ENCODE results near the gene C1orf53. TPM values are rescaled to one million over a fixed set of nuclear protein-coding genes. Genes with fewer than 3 reads are reported as not detected.
A peak's percentile ranks its signal among the peaks of the same experiment; 100 is the strongest.
"Not testable (repeated sequence)": the region's sequence is repeated elsewhere in the genome, so short reads cannot be mapped to it uniquely, and the experiment has no call there.

Gene C1orf53
- 1 to 10 TPM in 1 of 4 donors, under 1 TPM in 1, not detected in 2; 0.83 to 5.4 TPM for total RNA-seq

DNA sequence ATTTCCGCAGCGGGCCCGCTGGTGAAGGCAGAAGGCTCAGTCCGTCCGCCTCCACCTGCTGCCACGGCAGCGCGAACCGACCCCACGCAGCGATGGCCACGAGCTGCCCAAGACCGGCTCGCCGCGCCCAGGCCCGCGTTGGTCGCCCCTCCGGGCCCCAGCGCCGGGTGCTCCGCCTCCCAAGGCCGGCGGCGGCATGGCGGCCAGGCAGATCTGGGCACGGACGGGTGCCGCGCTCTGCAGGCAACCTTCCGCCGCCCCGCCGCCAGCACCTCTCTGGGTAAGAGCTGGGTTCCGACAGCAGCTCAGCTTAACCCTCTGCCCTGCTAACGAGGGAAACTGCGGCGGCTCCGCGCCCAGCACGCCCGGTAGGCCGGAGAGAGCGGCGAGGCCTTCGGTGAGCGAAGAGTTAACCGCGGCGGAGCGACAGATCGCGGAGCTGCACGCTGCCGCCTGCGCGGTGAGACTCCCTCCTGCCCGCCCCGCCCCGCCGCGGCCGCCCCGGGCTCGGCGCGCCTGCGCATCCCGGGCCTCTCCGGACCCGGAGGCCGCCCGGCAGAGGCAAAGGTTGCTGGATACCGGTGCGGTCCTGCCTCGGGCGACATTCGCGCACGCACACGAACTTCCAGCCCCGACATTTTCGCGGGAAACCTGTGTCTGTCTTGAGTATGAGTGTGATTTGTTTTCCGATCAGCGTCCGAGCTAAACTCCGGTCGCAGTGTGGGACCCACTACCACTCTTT is at the start of gene C1orf53:
Gene C1orf53 (plus strand): TSS at position 177 of the 742 bp plus-strand sequence. CDS start 20 bp downstream, at position 197.
- no peak for DNase-seq (ENCODE audit: extremely low spot score)
- TF ChIP-seq POLR2A (IDR thresholded peaks at IDR 0.05; ENCODE audit: low read depth): no peak
- TF ChIP-seq POLR2AphosphoS5 (IDR thresholded peaks at IDR 0.05): peak; percentile 57 to 67
- TF ChIP-seq EP300 (IDR thresholded peaks at IDR 0.05): no peak
- TF ChIP-seq, protein P1, sequence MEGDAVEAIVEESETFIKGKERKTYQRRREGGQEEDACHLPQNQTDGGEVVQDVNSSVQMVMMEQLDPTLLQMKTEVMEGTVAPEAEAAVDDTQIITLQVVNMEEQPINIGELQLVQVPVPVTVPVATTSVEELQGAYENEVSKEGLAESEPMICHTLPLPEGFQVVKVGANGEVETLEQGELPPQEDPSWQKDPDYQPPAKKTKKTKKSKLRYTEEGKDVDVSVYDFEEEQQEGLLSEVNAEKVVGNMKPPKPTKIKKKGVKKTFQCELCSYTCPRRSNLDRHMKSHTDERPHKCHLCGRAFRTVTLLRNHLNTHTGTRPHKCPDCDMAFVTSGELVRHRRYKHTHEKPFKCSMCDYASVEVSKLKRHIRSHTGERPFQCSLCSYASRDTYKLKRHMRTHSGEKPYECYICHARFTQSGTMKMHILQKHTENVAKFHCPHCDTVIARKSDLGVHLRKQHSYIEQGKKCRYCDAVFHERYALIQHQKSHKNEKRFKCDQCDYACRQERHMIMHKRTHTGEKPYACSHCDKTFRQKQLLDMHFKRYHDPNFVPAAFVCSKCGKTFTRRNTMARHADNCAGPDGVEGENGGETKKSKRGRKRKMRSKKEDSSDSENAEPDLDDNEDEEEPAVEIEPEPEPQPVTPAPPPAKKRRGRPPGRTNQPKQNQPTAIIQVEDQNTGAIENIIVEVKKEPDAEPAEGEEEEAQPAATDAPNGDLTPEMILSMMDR (IDR thresholded peaks at IDR 0.05): peak in 1 of 3 experiments; percentile 11
- 1% methylated on average over 17 of the region's 90 CpGs for WGBS
- H3K27ac ChIP-seq (replicated peaks in 1 of 4): peak within 1 kb of the TSS; percentile 83 to 88 (median 88)
- intact Hi-C loops (cut with DNase I): loop anchor here (10.0 kb wide), 2 partner anchors 128 to 252 kb away; partner anchors contain the start of genes DENND1B and NEK7
- H3K4me1 ChIP-seq: peaks cover 5 to 16% (median 10%) of the 10 kb centered on the region in 4 donors
- H3K36me3 ChIP-seq: no peaks in the 10 kb centered on the region
- no peaks in the 10 kb centered on the region for H3K9me3 ChIP-seq
- H3K27me3 ChIP-seq: peaks cover 0 to 32% (median 9%) of the 10 kb centered on the region in 4 donors
- peak within 1 kb of the TSS; percentile 75 to 81 (median 79) for H3K4me3 ChIP-seq

GRCh38 chr1:197855751-197856150 is 46.7 kb upstream of the C1orf53 start:
- 88% methylated on average over 2 of the region's 2 CpGs for WGBS
- H3K36me3 ChIP-seq; H3K27me3 ChIP-seq; H3K9me3 ChIP-seq; H3K27ac ChIP-seq (replicated peaks in 1 of 4); intact Hi-C loops (cut with DNase I); DNase-seq (ENCODE audit: extremely low spot score); H3K4me1 ChIP-seq; H3K4me3 ChIP-seq: not testable (repeated sequence)

DNA sequence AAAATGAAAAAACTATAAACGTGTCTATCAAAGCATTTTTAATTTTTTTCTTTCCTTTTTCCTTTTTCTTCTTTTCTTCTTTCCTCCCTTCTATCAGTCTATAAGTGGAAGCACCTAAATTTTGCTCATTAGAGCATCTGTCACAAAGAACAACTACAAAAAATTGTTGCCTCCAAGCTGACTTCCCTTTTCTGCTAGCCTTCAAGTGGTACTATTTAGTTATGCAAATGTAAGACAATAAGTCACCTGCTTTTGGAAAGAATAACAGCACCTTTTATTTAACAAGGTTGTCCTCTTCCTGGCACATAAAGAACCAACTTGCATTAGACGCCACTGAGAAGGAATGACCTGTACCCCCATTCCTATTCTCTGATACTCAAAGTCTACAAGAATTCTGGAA is 45.0 kb upstream of the C1orf53 start:
- no peak for TF ChIP-seq POLR2AphosphoS5 (IDR thresholded peaks at IDR 0.05)
- no peak for TF ChIP-seq POLR2A (IDR thresholded peaks at IDR 0.05; ENCODE audit: low read depth)
- TF ChIP-seq, protein P1 (IDR thresholded peaks at IDR 0.05): no peak
- no peak for TF ChIP-seq EP300 (IDR thresholded peaks at IDR 0.05)
- Histone ChIP-seq H3K4me1 (no peaks in the 10 kb centered on the region), H3K36me3 (no peaks in the 10 kb centered on the region), H3K9me3 (no peaks in the 10 kb centered on the region), H3K27ac (replicated peaks in 1 of 4) (no peak overlapping the region), H3K27me3 (no peaks in the 10 kb centered on the region), H3K4me3 (no peak overlapping the region)
- intact Hi-C loops (cut with DNase I): no loop called here
- no peak for DNase-seq (ENCODE audit: extremely low spot score)
- 74% methylated on average over 2 of the region's 2 CpGs for WGBS

DNA sequence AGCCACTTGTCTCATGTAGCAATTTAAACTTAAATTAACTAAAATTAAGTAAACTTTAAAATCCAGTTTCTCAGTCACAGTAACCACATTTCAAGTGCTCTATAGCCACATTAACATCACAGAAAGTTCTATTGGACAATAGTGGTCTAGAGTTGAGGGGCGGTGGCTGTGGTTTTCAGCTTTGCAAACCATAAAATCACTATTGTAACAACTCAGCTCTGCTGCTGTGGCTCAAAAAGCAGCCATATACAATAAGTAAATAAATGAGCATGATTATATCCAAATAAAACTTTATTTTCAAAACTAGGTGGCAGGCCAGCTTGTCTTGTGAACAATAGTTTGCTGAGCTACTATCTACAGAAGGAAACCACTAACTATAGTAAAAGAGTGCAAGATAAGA is 43.4 kb upstream of the C1orf53 start:
- intact Hi-C loops (cut with DNase I): no loop called here
- no peaks in the 10 kb centered on the region for H3K36me3 ChIP-seq
- TF ChIP-seq POLR2AphosphoS5 (IDR thresholded peaks at IDR 0.05): no peak
- no peak for TF ChIP-seq EP300 (IDR thresholded peaks at IDR 0.05)
- TF ChIP-seq, protein P1 (IDR thresholded peaks at IDR 0.05): no peak
- no peak for TF ChIP-seq POLR2A (IDR thresholded peaks at IDR 0.05; ENCODE audit: low read depth)
- WGBS: 91% methylated on average over 1 of the region's 1 CpG
- DNase-seq (ENCODE audit: extremely low spot score): no peak
- no peaks in the 10 kb centered on the region for H3K4me1 ChIP-seq
- no peaks in the 10 kb centered on the region for H3K27me3 ChIP-seq
- no peak overlapping the region for H3K27ac ChIP-seq (replicated peaks in 1 of 4)
- H3K4me3 ChIP-seq: no peak overlapping the region
- no peaks in the 10 kb centered on the region for H3K9me3 ChIP-seq

GRCh38 chr1:197862221-197862620 is 40.2 kb upstream of the C1orf53 start:
- Histone ChIP-seq H3K27me3 (no peaks in the 10 kb centered on the region), H3K36me3 (no peaks in the 10 kb centered on the region), H3K27ac (replicated peaks in 1 of 4) (no peak overlapping the region), H3K9me3 (no peaks in the 10 kb centered on the region), H3K4me1 (no peaks in the 10 kb centered on the region), H3K4me3 (no peak overlapping the region)
- TF ChIP-seq, protein P1 (IDR thresholded peaks at IDR 0.05): no peak
- TF ChIP-seq POLR2A (IDR thresholded peaks at IDR 0.05; ENCODE audit: low read depth) (no peak), POLR2AphosphoS5 (IDR thresholded peaks at IDR 0.05) (no peak), EP300 (IDR thresholded peaks at IDR 0.05) (no peak)
- intact Hi-C loops (cut with DNase I): loop anchor here (10.0 kb wide), 1 partner anchor 337 kb away; no protein-coding TSS in a partner anchor
- DNase-seq (ENCODE audit: extremely low spot score): no peak
- WGBS: 69% methylated on average over 3 of the region's 3 CpGs
